ENCODE data around the gene LRIT2.

- TF ChIP-seq, protein P1, sequence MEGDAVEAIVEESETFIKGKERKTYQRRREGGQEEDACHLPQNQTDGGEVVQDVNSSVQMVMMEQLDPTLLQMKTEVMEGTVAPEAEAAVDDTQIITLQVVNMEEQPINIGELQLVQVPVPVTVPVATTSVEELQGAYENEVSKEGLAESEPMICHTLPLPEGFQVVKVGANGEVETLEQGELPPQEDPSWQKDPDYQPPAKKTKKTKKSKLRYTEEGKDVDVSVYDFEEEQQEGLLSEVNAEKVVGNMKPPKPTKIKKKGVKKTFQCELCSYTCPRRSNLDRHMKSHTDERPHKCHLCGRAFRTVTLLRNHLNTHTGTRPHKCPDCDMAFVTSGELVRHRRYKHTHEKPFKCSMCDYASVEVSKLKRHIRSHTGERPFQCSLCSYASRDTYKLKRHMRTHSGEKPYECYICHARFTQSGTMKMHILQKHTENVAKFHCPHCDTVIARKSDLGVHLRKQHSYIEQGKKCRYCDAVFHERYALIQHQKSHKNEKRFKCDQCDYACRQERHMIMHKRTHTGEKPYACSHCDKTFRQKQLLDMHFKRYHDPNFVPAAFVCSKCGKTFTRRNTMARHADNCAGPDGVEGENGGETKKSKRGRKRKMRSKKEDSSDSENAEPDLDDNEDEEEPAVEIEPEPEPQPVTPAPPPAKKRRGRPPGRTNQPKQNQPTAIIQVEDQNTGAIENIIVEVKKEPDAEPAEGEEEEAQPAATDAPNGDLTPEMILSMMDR (IDR thresholded peaks at IDR 0.05 in 4 of 5, conservative IDR thresholded peaks at IDR 0.05 in 1 of 5), result peak in 3 of 5 experiments; percentile 8 to 47 (median 27)
- no peak for TF ChIP-seq POLR2A (IDR thresholded peaks at IDR 0.05)
These were observed 31.4 kb upstream of the LRIT2 start for GRCh38 chr10:84256510-84257342.
